Subcutaneous abdominal adipose tissue (tissue), 5 donors: ENCODE measurements around the gene TMF1.

ENCODE experiments used
- H3K27ac ChIP-seq: one replicate; pipeline ENCODE4 v1.7.0; 2013; ENCODE audit warnings: low read depth, mild to moderate bottlenecking, inconsistent platforms, low read length, moderate library complexity
- H3K27me3 ChIP-seq, 5 donors: one replicate each; pipeline ENCODE4 v1.7.0; 2013; ENCODE audit warnings: low read length in 5 of 5, inconsistent platforms in 1 of 5; ENCODE audit not compliant: control insufficient read depth in 5 of 5, insufficient read depth in 4 of 5
- H3K36me3 ChIP-seq, 5 donors: one replicate each; pipeline ENCODE4 v1.7.0; 2013; ENCODE audit warnings: low read length in 5 of 5; ENCODE audit not compliant: control insufficient read depth in 5 of 5, insufficient read depth in 5 of 5
- H3K4me1 ChIP-seq, 5 donors: one replicate each; pipeline ENCODE4 v1.7.0; 2013; ENCODE audit warnings: low read length in 5 of 5, mild to moderate bottlenecking in 3 of 5, moderate library complexity in 1 of 5; ENCODE audit not compliant: control insufficient read depth in 5 of 5, insufficient read depth in 5 of 5
- H3K4me3 ChIP-seq, 5 donors: one replicate each; pipeline ENCODE4 v1.7.0; 2013; ENCODE audit warnings: low read length in 5 of 5, low read depth in 1 of 5
- H3K9ac ChIP-seq, 5 donors: one replicate each; pipeline ENCODE4 v1.7.0; 2013; ENCODE audit warnings: low read length in 5 of 5, mild to moderate bottlenecking in 4 of 5, moderate library complexity in 3 of 5
- H3K9me3 ChIP-seq, 5 donors: one replicate each; pipeline ENCODE4 v1.7.0; 2013; ENCODE audit warnings: low read length in 5 of 5; ENCODE audit not compliant: control insufficient read depth in 5 of 5
- donor health status: healthy.
- donor health status: healthy.
- donor health status: healthy.
- donor health status: healthy.
- donor health status: healthy.

Gene TMF1

DNA sequence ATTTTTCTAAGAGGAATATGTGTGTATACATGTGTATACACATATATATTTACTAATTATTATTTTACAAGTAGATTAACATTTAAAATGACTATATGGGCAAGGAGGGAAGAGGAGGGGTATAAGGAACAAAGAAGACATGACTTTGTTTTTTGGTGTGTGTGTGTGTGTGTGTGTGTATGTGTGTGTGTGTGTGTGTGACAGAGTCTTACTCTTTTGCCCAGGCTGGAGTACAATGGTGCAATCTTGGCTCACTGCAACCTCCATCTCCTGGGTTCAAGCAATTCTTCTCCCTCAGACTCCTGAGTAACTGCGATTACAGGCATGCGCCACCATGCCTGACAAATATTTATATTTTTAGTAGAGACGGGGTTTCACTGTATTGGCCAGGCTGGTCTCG, 36.0 kb downstream of the TMF1 start:
- Histone ChIP-seq H3K36me3 (peaks cover 2 to 12% (median 3%) of the 10 kb centered on the region in 5 donors), H3K4me3 (no peak overlapping the region), H3K27ac (no peak overlapping the region), H3K27me3 (no peaks in the 10 kb centered on the region), H3K9me3 (no peaks in the 10 kb centered on the region), H3K4me1 (peaks cover 0 to 21% (median 19%) of the 10 kb centered on the region in 5 donors), H3K9ac (no peak overlapping the region)

DNA sequence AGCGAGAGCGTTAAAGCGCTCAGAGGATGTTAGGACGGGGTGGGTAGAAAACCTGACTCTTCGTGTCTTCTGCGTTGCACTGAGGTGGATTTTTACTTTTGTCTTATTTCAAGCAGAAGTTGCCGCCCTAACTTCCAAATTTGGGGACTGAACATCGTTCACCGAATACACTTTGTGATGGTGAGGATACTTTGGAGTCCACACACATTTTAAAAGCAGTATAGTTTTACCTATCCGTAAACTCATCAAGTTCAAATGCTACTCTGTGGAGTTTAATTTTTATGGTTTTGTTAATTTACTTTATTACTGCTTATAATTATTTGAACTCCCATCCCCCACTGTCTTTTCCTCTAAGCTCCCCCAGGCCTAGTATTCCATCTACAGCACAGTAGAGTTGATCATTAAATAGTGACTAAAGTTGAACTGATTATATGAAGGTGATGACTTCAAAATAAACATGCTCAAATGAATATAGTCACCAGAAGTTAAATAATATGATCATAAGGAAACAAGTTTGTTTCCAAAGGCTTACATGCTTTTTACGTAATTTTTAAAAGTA, 38.0 kb downstream of the TMF1 start:
- Histone ChIP-seq H3K9ac (peak overlapping the region in 4 of 5 donors; percentile 77 to 89 (median 87)), H3K4me3 (peak overlapping the region; percentile 77 to 86 (median 78))

DNA sequence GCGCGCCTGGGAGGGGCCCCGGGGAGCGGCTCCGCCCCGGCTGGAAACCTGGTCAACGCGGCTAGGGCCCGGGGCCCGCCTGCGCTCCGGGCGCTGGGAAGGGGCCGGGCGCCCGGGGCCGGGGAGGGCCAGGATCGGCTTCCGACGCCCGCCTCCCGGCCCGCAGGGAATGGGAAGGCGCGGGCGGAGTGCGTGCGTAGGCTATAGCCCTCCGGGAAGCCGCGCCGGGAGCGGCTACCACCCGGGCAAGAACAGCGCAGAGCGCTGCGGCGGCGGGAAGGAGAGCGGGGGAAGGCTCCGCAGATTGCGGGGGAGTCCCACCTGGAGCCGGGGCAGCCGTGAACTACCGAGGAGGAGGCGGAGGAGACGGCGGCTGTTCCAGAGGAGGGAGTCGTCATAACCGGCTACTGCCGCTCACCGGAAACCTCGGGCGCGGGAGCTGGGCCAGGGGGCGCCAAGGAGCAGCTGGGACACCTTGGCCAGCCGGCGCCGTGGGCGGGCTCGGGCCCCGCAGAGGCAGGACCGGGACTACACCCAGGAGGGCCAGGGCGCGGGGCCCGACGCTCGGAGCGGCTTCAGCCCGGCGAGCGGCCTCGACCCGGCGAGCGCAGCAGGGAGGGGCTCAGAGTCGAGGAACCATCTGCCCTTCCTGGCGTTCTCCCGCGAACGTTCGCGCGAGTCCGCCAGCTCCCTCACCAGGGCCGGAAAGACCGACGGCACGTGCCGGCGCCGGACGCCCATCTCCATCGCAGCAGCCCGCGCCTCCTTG, 38.7 kb downstream of the TMF1 start, which contains the start of gene EOGT:
Gene EOGT (minus strand): TSS at position 432 of the 769 bp plus-strand sequence. CDS start 3,838 bp downstream, outside the sequence.
- peaks cover 2 to 37% (median 33%) of the 10 kb centered on the region in 5 donors for H3K4me1 ChIP-seq

More for the DNA sequence above, 38.0 kb downstream of the TMF1 start:
- H3K9me3 ChIP-seq = no peaks in the 10 kb centered on the region
- peak overlapping the region; percentile 96 for H3K27ac ChIP-seq
- H3K4me1 ChIP-seq = peaks cover 0 to 31% (median 28%) of the 10 kb centered on the region in 5 donors
- H3K27me3 ChIP-seq = no peaks in the 10 kb centered on the region
- peaks cover 2 to 9% (median 2%) of the 10 kb centered on the region in 5 donors for H3K36me3 ChIP-seq

DNA sequence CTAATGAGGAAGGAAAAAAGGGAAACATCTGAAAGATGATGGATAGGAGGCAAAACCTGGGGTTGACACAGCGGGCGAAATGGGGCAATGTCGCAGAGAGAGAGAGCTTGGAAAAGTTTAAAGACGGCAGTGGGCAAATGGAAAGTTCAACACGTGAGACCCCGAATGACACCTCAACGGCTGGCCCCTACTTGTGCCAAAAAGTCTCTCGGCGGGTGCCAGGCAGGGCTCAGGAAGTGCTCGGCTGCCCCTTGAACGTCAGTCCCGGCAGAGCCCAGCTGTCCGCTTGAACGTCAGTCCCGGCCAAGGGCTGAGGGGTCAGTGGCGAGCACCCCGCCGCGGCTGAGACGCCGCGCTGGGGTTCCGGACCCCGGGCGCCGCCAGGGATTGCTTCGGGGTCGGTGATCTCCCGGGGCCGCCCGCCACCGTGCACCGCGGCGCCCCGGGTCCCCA, 39.3 kb downstream of the TMF1 start:
- Histone ChIP-seq H3K36me3 (peaks cover 4 to 12% (median 6%) of the 10 kb centered on the region in 5 donors), H3K9ac (peak overlapping the region; percentile 22 to 88 (median 86)), H3K27me3 (no peaks in the 10 kb centered on the region), H3K4me3 (peak overlapping the region; percentile 69 to 86 (median 77)), H3K9me3 (no peaks in the 10 kb centered on the region), H3K4me1 (peaks cover 2 to 37% (median 33%) of the 10 kb centered on the region in 5 donors), H3K27ac (peak overlapping the region; percentile 96)

More for the DNA sequence above, 38.7 kb downstream of the TMF1 start, which contains the start of gene EOGT:
- H3K9ac ChIP-seq = peak within 1 kb of the TSS; percentile 22 to 89 (median 86)
- H3K27me3 ChIP-seq = no peaks in the 10 kb centered on the region
- H3K27ac ChIP-seq = peak within 1 kb of the TSS; percentile 96
- H3K9me3 ChIP-seq = no peaks in the 10 kb centered on the region
- peak within 1 kb of the TSS; percentile 77 to 86 (median 78) for H3K4me3 ChIP-seq
- H3K36me3 ChIP-seq = peaks cover 0 to 9% (median 3%) of the 10 kb centered on the region in 5 donors

DNA sequence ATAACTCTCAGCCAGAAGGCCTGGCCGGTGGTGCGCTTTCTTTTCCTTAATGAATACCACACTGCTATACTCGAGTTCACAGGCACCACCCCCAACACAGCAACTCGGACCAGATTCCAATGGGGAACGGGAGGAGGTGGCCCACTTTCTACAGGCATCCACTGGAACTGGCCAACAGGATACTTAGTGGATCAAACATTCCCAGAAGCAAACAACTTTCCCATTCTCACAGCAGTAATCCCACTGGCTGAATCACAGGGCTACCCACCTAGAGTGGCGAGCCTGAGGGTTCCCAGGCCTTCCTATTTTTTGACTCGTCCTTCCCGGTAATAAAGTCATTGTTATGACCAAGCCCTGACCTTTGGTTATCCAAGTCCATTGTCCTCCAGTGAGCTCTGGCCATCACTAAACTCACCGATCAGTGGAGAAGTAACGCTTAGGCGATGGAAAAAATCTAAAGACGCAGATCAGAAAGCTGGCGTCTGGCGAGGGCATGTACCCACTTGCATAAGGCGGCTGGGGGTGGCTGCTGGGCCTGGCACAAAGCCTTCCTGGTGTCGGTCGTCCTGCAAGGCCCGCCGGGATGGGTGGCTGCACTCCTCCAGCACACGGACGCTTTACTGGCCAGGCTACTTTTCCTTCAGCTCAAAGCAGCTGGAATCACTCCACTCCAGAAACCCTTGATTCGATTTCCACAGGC, 39.9 kb downstream of the TMF1 start:
- Histone ChIP-seq H3K36me3 (peaks cover 4 to 16% (median 9%) of the 10 kb centered on the region in 5 donors), H3K9me3 (no peaks in the 10 kb centered on the region), H3K4me1 (peaks cover 2 to 37% (median 33%) of the 10 kb centered on the region in 5 donors), H3K27me3 (no peaks in the 10 kb centered on the region), H3K27ac (peak overlapping the region; percentile 96), H3K9ac (peak overlapping the region; percentile 22 to 88 (median 86)), H3K4me3 (peak overlapping the region; percentile 69 to 86 (median 77))

DNA sequence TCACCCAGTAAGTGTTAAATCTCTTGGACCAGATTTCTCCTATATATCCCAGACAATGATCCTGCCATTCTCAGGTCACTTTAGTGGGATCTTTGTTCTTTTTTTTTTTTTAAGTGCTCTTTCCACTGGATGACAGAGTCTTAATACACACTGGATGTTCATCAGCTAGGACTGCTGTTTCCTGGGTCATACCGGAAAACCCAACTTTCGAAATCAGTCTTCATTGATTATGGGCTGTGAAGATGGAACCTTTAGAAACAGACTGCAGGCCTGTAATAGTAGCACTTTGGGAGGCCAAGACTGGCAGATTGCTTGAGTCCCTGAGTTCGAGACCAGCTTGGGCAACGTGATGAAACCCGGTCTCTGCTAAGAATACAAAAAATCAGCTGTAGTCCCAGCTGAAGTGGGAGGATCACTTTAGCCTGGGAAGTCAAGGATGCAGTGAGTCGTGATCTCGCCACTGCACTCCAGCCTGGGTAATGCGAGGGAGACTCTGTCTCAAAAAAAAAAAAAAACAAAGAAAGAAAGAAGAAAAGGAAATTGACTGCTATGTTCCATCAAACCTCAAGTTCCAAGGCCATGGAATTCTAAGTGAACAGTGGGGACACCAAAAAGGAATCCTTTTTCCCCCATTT, 40.9 kb downstream of the TMF1 start:
- peak overlapping the region; percentile 96 for H3K27ac ChIP-seq
- H3K4me1 ChIP-seq = peaks cover 2 to 37% (median 33%) of the 10 kb centered on the region in 5 donors
- H3K9me3 ChIP-seq = no peaks in the 10 kb centered on the region
- no peaks in the 10 kb centered on the region for H3K27me3 ChIP-seq
- H3K9ac ChIP-seq = peak overlapping the region in 1 of 5 donors; percentile 88
- H3K4me3 ChIP-seq = no peak overlapping the region
- H3K36me3 ChIP-seq = peaks cover 10 to 21% (median 19%) of the 10 kb centered on the region in 5 donors

DNA sequence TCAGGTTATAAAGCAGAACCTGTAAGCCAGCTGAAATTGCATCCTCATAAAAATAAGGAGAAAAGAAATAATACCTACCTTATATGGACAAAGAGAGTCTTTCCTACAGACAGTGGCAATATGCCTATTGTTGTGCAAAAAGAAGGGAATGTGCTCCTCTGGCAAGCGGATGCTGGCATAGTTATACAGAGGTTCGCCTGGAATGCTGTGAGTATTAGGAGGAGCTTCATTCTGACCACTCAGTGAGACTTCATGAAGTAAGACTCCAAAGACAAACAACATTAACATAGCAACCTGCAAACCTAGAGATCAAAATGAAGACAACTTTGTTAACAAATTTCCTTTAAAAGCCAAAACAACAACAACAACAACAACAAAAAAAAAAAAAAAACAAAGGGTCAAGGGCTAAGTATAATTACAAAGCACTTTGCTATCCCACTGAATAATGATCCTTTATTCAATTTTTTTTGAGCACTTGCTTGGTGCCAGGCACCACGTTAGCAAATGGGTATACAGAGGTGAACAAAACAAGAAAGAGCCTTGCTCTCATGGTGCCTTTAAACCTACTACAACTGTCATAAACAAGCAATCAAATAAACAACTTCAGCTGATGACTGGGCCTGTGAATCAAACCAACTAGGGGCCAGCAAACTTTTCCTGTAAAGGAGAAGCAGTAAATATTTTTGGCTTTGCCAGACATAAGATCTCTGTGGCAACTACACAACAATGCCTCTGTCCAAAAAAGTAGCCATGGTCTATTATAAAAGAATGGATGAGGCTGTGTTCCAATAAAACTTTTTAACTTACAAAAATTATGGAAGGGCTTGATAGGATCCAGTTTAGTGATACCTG, 42.3 kb downstream of the TMF1 start:
- Histone ChIP-seq H3K27ac (peak overlapping the region; percentile 96), H3K4me1 (peaks cover 2 to 40% (median 33%) of the 10 kb centered on the region in 5 donors), H3K9me3 (no peaks in the 10 kb centered on the region), H3K36me3 (peaks cover 17 to 34% (median 26%) of the 10 kb centered on the region in 5 donors), H3K9ac (peak overlapping the region in 1 of 5 donors; percentile 34), H3K27me3 (no peaks in the 10 kb centered on the region), H3K4me3 (no peak overlapping the region)

DNA sequence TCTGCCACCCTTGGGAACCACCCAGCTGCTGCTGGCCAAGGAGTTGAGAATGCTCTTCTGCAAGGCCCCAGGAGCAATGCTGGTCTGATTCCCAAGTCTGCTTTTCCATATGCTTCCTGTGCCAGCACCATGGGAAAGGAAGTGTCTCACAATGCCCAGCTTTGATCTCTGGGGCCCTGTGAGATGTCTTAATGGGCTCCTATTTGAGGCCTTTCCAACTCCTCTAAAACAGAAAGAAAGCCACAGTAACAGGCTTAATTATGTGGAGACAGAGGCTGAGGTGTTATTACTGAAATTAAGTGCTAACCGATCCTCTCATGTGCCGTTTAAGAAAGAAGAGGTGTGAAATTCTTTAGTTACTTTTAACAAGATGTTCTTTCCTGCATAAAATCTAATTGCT, 43.2 kb downstream of the TMF1 start:
- H3K27me3 ChIP-seq = no peaks in the 10 kb centered on the region
- H3K36me3 ChIP-seq = peaks cover 22 to 42% (median 33%) of the 10 kb centered on the region in 5 donors
- H3K9me3 ChIP-seq = no peaks in the 10 kb centered on the region
- no peak overlapping the region for H3K4me3 ChIP-seq
- H3K4me1 ChIP-seq = peaks cover 2 to 36% (median 28%) of the 10 kb centered on the region in 5 donors
- no peak overlapping the region for H3K9ac ChIP-seq
- H3K27ac ChIP-seq = peak overlapping the region; percentile 96
